ENCODE data around the gene PRLR. TPM values are rescaled to one million over a fixed set of nuclear protein-coding genes. Genes with fewer than 3 reads are reported as not detected.
A peak's percentile ranks its signal among the peaks of the same experiment; 100 is the strongest.

PRLR gene
- polyA plus RNA-seq, 10 donors = 0.18 to 1.1 (median 0.66) TPM

GRCh38 chr5:35236770-35237169, 6.5 kb upstream of the PRLR start:
- DNase-seq = no peak

- no peak for DNase-seq
Observed at GRCh38 chr5:35233601-35234000, 3.3 kb upstream of the PRLR start.

GRCh38 chr5:35233121-35233520, 2.8 kb upstream of the PRLR start:
- no peak for DNase-seq

GRCh38 chr5:35232124-35232523, 1.8 kb upstream of the PRLR start:
- DNase-seq = no peak

GRCh38 chr5:35229076-35230037, 930 bp downstream of the PRLR start:
- peak in 1 of 3 donors; percentile 23 for DNase-seq

- no peak for DNase-seq
Observed at GRCh38 chr5:35228310-35228709, 2.0 kb downstream of the PRLR start.

GRCh38 chr5:35227720-35228119, 2.6 kb downstream of the PRLR start:
- DNase-seq = no peak

GRCh38 chr5:35223787-35224395, 6.4 kb downstream of the PRLR start:
- peak in 1 of 3 donors; percentile 45 for DNase-seq

- no peak for DNase-seq
Observed at GRCh38 chr5:35220967-35221366, 9.3 kb downstream of the PRLR start.

GRCh38 chr5:35218981-35219380, 11.3 kb downstream of the PRLR start:
- DNase-seq = no peak

GRCh38 chr5:35214051-35214450, 16.2 kb downstream of the PRLR start:
- DNase-seq = no peak

GRCh38 chr5:35213608-35214007, 16.7 kb downstream of the PRLR start:
- DNase-seq = no peak

GRCh38 chr5:35212122-35212982, 17.9 kb downstream of the PRLR start:
- DNase-seq = no peak

GRCh38 chr5:35209862-35210261, 20.4 kb downstream of the PRLR start:
- no peak for DNase-seq

GRCh38 chr5:35205606-35206005, 24.7 kb downstream of the PRLR start:
- DNase-seq = no peak

GRCh38 chr5:35205186-35205585, 25.1 kb downstream of the PRLR start:
- DNase-seq = no peak

- no peak for DNase-seq
Observed at GRCh38 chr5:35203403-35203802, 26.9 kb downstream of the PRLR start.

- peak in 1 of 3 donors; percentile 40 for DNase-seq
Observed at GRCh38 chr5:35202319-35203111, 27.8 kb downstream of the PRLR start.

- no peak for DNase-seq
Observed at GRCh38 chr5:35201291-35201690, 29.0 kb downstream of the PRLR start.

- DNase-seq = no peak
Observed at GRCh38 chr5:35199886-35200285, 30.4 kb downstream of the PRLR start.

- peak; percentile 25 to 71 (median 40) for DNase-seq
Observed at GRCh38 chr5:35198686-35199085, 31.6 kb downstream of the PRLR start.

Data from muscle of back (tissue), 11 donors.